HUES6 (cell line): ENCODE measurements around the gene PSD2.

Experiments
- H3K27ac ChIP-seq: 2 replicates; pipeline ENCODE4 v1.7.0; 2013; ENCODE audit warnings: low read depth, mild to moderate bottlenecking, low read length, inconsistent platforms
- H3K27me3 ChIP-seq: 2 replicates; pipeline ENCODE4 v1.6.1; 2013; ENCODE audit warnings: low read length; ENCODE audit not compliant: control insufficient read depth, insufficient read depth
- H3K36me3 ChIP-seq: 2 replicates; pipeline ENCODE4 v1.6.1; 2013; ENCODE audit warnings: low read length; ENCODE audit not compliant: control insufficient read depth, insufficient read depth
- H3K4me1 ChIP-seq: 2 replicates; pipeline ENCODE4 v1.6.1; 2013; ENCODE audit warnings: low read length; ENCODE audit not compliant: control insufficient read depth, insufficient read depth
- H3K4me3 ChIP-seq: 2 replicates; pipeline ENCODE4 v1.5.1; 2013; ENCODE audit warnings: low read depth, low read length
- H3K9ac ChIP-seq: one replicate; pipeline ENCODE4 v1.6.1; 2013; ENCODE audit warnings: mild to moderate bottlenecking, low read length
- H3K9me3 ChIP-seq: 2 replicates; pipeline ENCODE4 v1.6.1; 2013; ENCODE audit warnings: low read depth, low read length; ENCODE audit not compliant: control insufficient read depth, insufficient read depth

PSD2 gene

GRCh38 chr5:139872052-139872766 is 76.6 kb downstream of the PSD2 start:
- no peak overlapping the region for H3K27ac ChIP-seq
- peaks cover 3% of the 10 kb centered on the region; the same call in 1 of the 2 replicates for H3K27me3 ChIP-seq

DNA sequence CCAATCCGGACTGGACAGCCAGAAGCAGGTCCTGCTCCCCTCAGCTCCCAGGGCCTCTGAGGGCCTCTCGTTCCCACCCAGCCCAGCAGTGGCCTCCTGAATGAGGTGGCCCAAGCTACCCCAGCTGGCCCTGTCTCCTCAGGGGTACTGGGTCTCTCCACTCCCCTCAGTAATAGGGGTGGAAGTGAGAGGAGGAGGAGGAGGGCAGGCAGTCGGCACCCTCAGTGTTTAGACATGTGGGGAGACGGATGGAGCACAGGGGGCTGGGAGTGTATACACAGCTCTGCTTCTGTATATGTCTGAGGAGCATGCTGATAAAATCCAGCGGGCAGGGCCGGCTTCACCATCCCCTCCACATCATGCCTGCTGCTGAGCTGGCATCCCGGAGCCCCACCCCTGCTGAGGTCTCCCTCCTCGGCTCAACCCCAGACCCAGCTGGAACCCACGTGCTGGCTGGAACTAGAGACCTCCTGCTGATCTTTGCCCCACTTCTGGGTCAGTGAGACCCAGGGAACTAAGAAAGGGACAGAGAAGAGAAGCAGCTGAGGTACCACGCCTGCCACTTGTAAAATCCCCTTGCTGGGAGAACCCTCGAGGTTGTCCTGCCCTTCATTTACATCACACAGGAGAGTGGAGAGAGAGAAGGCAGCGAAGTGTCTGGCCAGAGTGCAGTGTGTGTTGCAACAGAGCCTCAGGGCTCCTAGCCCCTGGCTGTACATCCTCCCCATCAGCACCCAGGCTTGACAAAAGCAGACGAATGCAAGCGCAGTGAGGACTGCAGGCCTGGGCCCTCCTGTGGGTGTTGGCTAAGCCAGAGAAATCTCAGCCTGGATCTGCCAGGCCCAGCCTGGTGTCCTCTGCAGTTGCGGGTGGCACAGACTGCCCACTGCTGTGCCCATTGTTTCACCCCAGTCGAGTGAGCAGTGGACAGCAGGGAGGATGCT is 77.5 kb downstream of the PSD2 start:
- Histone ChIP-seq H3K27me3 (0 out of 2 replicates have a peak, but pooled peaks cover 3% of the 10 kb centered on the region), H3K9me3 (no peaks in the 10 kb centered on the region; the same call in 1 of the 2 replicates), H3K9ac (no peak overlapping the region), H3K4me3 (no peak overlapping the region), H3K36me3 (no peaks in the 10 kb centered on the region), H3K4me1 (peaks cover 16% of the 10 kb centered on the region), H3K27ac (no peak overlapping the region)

More at GRCh38 chr5:139872052-139872766, 76.6 kb downstream of the PSD2 start:
- Histone ChIP-seq H3K4me3 (no peak overlapping the region), H3K4me1 (peaks cover 16% of the 10 kb centered on the region), H3K9me3 (no peaks in the 10 kb centered on the region; the same call in 1 of the 2 replicates), H3K9ac (no peak overlapping the region), H3K36me3 (no peaks in the 10 kb centered on the region)

DNA sequence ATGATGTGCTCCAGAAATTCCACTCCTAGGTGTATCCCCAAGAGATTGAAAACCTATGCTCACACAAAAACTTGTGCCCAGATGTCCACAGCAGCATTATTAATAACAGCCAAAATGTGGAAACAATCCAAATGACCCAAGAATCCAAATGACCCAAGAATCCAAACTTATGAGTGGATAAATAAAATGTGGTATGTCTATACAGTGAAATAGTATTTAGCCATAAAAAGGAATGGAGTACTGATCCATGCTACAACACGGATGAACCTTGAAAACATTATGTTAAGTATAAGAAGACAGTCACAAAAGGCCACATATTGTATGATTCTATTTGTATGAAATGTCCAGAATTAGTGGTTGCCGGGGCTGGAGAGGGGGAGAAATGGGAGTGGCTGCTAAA is 80.3 kb downstream of the PSD2 start:
- Histone ChIP-seq H3K27ac (no peak overlapping the region), H3K36me3 (no peaks in the 10 kb centered on the region), H3K4me3 (no peak overlapping the region), H3K9ac (no peak overlapping the region), H3K4me1 (peaks cover 26% of the 10 kb centered on the region), H3K9me3 (no peaks in the 10 kb centered on the region; the same call in 1 of the 2 replicates), H3K27me3 (0 out of 2 replicates have a peak, but pooled peaks cover 3% of the 10 kb centered on the region)

DNA sequence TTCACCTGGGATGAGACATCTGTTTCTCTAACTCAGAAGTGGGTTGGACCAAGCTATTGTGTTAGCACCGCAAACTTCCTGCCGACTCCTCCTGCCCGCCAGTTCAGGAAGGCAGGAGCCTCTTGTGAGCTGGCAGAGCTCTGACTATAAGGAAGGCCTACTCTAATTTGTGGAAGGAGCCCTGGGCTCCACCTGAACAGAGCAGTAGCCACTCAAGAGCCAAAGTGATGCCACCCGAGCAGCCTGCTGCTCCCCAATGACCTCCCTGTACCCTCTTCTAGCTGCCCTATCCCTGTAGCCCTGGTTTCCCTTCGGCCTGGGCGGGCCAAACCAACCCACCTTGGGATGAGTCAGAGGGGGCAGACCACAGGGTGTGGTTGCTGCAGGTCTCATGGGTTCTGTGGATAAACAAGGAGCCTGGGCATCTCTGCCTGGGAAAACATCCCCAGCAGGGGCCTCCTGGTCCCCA is 81.6 kb downstream of the PSD2 start:
- Histone ChIP-seq H3K27me3 (0 out of 2 replicates have a peak, but pooled peaks cover 5% of the 10 kb centered on the region), H3K36me3 (no peaks in the 10 kb centered on the region), H3K4me3 (no peak overlapping the region), H3K27ac (no peak overlapping the region), H3K9me3 (no peaks in the 10 kb centered on the region; the same call in 1 of the 2 replicates), H3K4me1 (peaks cover 26% of the 10 kb centered on the region), H3K9ac (no peak overlapping the region)

DNA sequence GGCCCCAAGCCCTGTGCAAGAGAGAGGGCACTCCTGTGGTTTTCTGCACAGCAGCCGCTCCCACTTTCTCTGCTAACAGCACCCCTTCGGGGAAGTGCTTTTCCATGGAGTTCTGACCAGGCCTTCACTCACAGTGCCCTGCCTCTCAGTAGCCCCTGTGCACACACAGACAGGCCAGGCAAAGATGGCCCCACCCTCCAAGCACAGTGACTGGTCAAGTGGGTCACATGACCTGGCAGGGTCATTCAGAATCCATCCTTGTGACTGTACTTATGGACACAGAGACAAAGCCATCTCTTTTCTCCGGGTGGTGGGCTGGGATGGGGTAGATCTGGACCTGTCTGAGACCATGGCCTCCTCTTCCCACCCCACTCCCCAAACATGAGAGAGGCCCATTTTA is 82.5 kb downstream of the PSD2 start:
- Histone ChIP-seq H3K9me3 (no peaks in the 10 kb centered on the region; the same call in 1 of the 2 replicates), H3K9ac (no peak overlapping the region), H3K4me3 (no peak overlapping the region), H3K27me3 (0 out of 2 replicates have a peak, but pooled peaks cover 6% of the 10 kb centered on the region), H3K4me1 (peaks cover 23% of the 10 kb centered on the region), H3K27ac (no peak overlapping the region), H3K36me3 (no peaks in the 10 kb centered on the region)

DNA sequence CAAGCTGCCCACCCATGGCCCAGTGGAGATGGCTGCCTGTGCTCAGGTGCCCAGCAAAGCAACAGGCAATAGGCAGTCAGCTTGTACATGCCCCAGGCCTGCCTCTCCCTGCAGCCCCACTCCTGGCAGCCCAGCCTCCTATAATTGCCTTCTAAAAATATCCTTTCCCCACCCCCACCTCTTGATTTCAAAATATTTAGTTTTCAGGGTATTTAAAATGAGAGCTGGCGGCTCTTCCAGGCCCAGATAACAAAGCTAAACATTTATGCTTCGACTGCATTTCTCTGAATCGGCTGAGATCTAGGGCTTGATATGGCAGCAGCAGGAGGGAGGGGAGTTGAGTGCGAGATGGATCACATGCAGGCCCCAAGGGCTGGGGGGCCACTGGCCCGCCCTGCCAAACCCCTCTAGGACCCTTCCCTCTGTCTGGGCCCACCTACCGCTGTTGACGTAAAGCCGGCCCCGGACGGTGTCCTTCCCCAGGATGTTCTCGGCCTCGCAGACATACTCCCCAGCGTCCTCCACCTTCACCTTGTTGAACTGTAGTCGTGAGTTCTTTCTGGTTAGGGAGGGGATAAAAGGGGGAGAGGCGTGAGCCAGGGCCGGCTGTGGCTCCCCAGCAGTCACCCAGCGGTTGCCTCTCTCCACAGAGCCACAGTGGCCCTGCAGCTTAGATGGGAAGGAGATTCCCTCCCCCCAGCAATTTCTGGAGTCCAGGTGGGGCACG is 85.0 kb downstream of the PSD2 start:
- H3K4me1 ChIP-seq, result peaks cover 17% of the 10 kb centered on the region; the same call in 1 of the 2 replicates
- no peaks in the 10 kb centered on the region for H3K36me3 ChIP-seq
- 0 out of 2 replicates have a peak, but pooled peaks cover 3% of the 10 kb centered on the region for H3K27me3 ChIP-seq
- no peaks in the 10 kb centered on the region; the same call in 1 of the 2 replicates for H3K9me3 ChIP-seq
- H3K4me3 ChIP-seq, result no peak overlapping the region
- H3K9ac ChIP-seq, result no peak overlapping the region
- H3K27ac ChIP-seq, result no peak overlapping the region

DNA sequence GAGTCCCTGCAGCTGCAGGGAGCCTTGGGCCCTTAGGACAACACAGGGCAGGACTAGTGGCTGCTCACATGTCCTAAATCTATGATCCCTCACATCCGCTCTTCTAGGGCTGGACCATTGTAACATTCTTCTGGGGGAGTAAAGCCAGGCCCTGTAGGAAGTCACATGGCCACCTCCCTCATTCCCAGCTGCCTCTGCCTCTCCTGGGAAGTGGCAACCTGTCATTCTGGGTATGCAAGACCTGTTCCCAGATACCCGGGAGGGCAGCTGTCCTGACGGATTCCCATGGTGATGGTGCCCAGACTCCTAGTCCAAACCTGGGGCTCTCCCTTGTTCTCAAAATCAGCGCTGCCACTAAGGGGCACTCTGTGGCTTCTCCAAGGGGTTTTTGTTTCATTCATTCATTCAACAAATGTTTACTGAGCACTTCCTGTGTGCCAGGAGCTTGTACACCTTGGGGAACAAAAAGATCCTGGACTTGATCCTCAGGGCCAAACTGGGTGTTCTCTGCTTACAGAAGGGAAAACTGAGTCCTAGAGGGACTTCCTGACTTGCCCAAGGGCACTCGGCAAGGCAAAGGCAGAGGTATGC is 85.6 kb downstream of the PSD2 start:
- H3K4me3 ChIP-seq, result no peak overlapping the region
- 0 out of 2 replicates have a peak, but pooled peaks cover 4% of the 10 kb centered on the region for H3K27me3 ChIP-seq
- H3K4me1 ChIP-seq, result peaks cover 17% of the 10 kb centered on the region; the same call in 1 of the 2 replicates
- no peaks in the 10 kb centered on the region for H3K36me3 ChIP-seq
- no peaks in the 10 kb centered on the region for H3K9me3 ChIP-seq
- H3K27ac ChIP-seq, result no peak overlapping the region
- no peak overlapping the region for H3K9ac ChIP-seq

GRCh38 chr5:139882316-139882715 is 86.7 kb downstream of the PSD2 start:
- Histone ChIP-seq H3K9ac (no peak overlapping the region), H3K27ac (no peak overlapping the region), H3K9me3 (no peaks in the 10 kb centered on the region), H3K4me3 (no peak overlapping the region), H3K27me3 (0 out of 2 replicates have a peak, but pooled peaks cover 14% of the 10 kb centered on the region), H3K36me3 (no peaks in the 10 kb centered on the region), H3K4me1 (peaks cover 13% of the 10 kb centered on the region; the same call in 1 of the 2 replicates)

DNA sequence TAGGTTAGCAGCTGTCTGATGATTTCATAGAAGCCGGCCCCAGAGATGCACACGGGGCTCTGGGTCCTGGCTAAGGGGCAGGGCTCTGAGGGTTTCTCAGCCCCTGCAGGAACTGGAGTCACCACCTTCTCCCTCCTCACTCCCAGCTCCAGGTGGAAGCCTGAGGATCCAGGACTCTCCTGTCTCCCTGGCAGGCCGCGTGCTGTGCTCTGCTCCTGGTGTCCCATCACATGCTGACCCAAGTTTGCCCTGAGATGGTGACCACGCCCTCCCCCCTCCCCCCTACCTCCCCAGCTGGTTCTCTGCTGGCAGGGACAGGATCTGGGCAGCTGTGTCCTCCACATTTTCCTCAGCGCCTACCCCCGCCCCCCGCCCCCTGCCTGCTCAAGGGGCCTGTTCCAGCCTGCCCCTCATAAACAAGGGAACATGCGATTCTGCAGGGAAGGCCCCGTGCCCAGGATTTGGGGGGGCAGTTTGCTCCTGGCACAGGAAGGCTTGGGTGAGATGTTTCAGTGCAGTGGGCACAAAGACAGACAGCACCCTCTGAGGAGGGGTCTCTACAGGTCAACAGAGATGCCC is 87.4 kb downstream of the PSD2 start:
- no peak overlapping the region for H3K9ac ChIP-seq
- no peak overlapping the region for H3K4me3 ChIP-seq
- 0 out of 2 replicates have a peak, but pooled peaks cover 14% of the 10 kb centered on the region for H3K27me3 ChIP-seq
- H3K9me3 ChIP-seq, result no peaks in the 10 kb centered on the region
- no peaks in the 10 kb centered on the region for H3K36me3 ChIP-seq
- H3K4me1 ChIP-seq, result peaks cover 13% of the 10 kb centered on the region; the same call in 1 of the 2 replicates
- no peak overlapping the region for H3K27ac ChIP-seq

DNA sequence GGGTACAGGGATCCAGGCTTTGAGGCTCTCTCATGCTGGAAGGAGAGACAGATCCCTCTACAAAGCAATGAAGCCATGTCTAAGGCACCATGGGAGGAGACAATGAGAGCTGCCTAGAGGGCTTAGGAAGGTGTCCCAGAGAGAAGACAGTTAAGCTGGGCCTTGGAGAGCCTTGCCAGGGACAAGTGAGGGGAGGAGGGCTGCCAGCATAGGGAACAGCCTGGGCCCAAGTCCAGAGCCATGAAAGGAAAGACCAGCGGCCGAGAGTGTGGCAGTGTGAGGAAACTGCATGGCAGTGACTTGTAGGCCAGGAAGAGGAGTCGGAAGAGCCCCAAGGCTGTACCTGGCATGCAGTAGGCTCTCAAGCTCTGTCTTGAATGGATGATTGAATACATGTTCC is 88.5 kb downstream of the PSD2 start:
- H3K4me3 ChIP-seq, result no peak overlapping the region
- H3K27me3 ChIP-seq, result peaks cover 16% of the 10 kb centered on the region; the same call in 1 of the 2 replicates
- no peak overlapping the region for H3K9ac ChIP-seq
- H3K36me3 ChIP-seq, result no peaks in the 10 kb centered on the region
- no peak overlapping the region for H3K27ac ChIP-seq
- peaks cover 13% of the 10 kb centered on the region; the same call in 1 of the 2 replicates for H3K4me1 ChIP-seq
- no peaks in the 10 kb centered on the region for H3K9me3 ChIP-seq
